Fibroblast of lung (primary cell): Measurements from ENCODE around the gene TRIM36. TPM values are rescaled to one million over a fixed set of nuclear protein-coding genes. Genes with fewer than 3 reads are reported as not detected.
A peak's percentile ranks its signal among the peaks of the same experiment; 100 is the strongest.

Source experiments
- DNase-seq, 2 donors: peaks; one replicate each; pipeline versions ENCODE4 v3.0.0 to v3.0.0-alpha.2; 2010; ENCODE audit warnings: low read depth in 2 of 2
- H2AFZ ChIP-seq: 2 replicates; pipeline ENCODE4 v1.5.1; 2012; ENCODE audit warnings: low read length, control low read depth, inconsistent platforms
- H3K27ac ChIP-seq: 2 replicates; pipeline ENCODE4 v1.5.1; 2011; ENCODE audit warnings: low read length, control low read depth; ENCODE audit not compliant: insufficient read depth
- H3K27me3 ChIP-seq: 2 replicates; pipeline ENCODE4 v1.5.1; 2011; ENCODE audit warnings: mild to moderate bottlenecking, low read length; ENCODE audit not compliant: control insufficient read depth, insufficient read depth
- H3K36me3 ChIP-seq: 2 replicates; pipeline ENCODE4 v1.5.1; 2011; ENCODE audit warnings: low read length; ENCODE audit not compliant: control insufficient read depth, insufficient read depth
- H3K4me1 ChIP-seq: 2 replicates; pipeline ENCODE4 v1.5.1; 2011; ENCODE audit warnings: low read length; ENCODE audit not compliant: control insufficient read depth, insufficient read depth; ENCODE audit errors: extremely low read depth
- H3K4me2 ChIP-seq: 2 replicates; pipeline ENCODE4 v1.5.1; 2011; ENCODE audit warnings: low read length, control low read depth; ENCODE audit not compliant: insufficient read depth; ENCODE audit errors: extremely low read depth
- H3K4me3 ChIP-seq, 4 experiments: fragments of 200-600 bp in 1 of 4; sonication (generic) in 1 of 4; replicated peaks in 1 of 4; 2 replicates each; pipeline ENCODE4 v1.5.1; 2011 to 2016; ENCODE audit warnings: low read length in 4 of 4, low read depth in 3 of 4, mild to moderate bottlenecking in 3 of 4, control low read depth in 2 of 4, inconsistent platforms in 1 of 4, mixed read lengths in 1 of 4; ENCODE audit not compliant: insufficient read depth in 1 of 4; ENCODE audit errors: control extremely low read depth in 1 of 4
- H3K79me2 ChIP-seq: 2 replicates; pipeline ENCODE4 v1.5.1; 2012; ENCODE audit warnings: mild to moderate bottlenecking, low read length, inconsistent platforms; ENCODE audit not compliant: control insufficient read depth, insufficient read depth
- H3K9ac ChIP-seq: 2 replicates; pipeline ENCODE4 v1.5.1; 2011; ENCODE audit warnings: mild to moderate bottlenecking, low read length, control low read depth; ENCODE audit not compliant: insufficient read depth
- H3K9me3 ChIP-seq: 2 replicates; pipeline ENCODE4 v1.5.1; 2012; ENCODE audit warnings: low read depth, low read length; ENCODE audit not compliant: control insufficient read depth, insufficient read depth
- H4K20me1 ChIP-seq: 2 replicates; pipeline ENCODE4 v1.5.1; 2011; ENCODE audit warnings: low read length; ENCODE audit not compliant: control insufficient read depth, insufficient read depth; ENCODE audit errors: extremely low read depth
- EZH2 ChIP-seq: IDR thresholded peaks from 2 replicates; pipeline ENCODE4 v1.5.1; 2012; ENCODE audit warnings: low read length, control low read depth, mild to moderate bottlenecking; ENCODE audit errors: missing control alignments
- polyA plus RNA-seq, 2 donors: library from polyadenylated mRNA; depleted of rRNA in 1 of 2; stranded (reverse) in 1 of 2; unstranded in 1 of 2; fragments of >200 nt; gene quantifications; 2 replicates each; pipeline ENCODE4 v1.2.1, GENCODE V29; 2011 to 2012; ENCODE audit warnings: missing spikeins in 1 of 2
- total RNA-seq: library from RNA; depleted of rRNA; stranded (reverse); fragments of >200 nt; gene quantifications from 2 replicates; pipeline ENCODE4 v1.2.1, GENCODE V29; 2014
- TF ChIP-seq, protein P1 (sequence below), 2 donors: IDR thresholded peaks in 1 of 2; conservative IDR thresholded peaks in 1 of 2; 1 replicate in 1 of 2; 2 replicates in 1 of 2; pipeline ENCODE4 v1.5.1; 2011 to 2012; ENCODE audit warnings: low read length in 2 of 2, control low read depth in 1 of 2, inconsistent platforms in 1 of 2, low read depth in 1 of 2, mild to moderate bottlenecking in 1 of 2

Gene TRIM36
- total and polyA plus RNA-seq, 2 donors (not counting 1 experiment from before 2014, with no cell fraction given): 0.12 to 0.33 TPM

GRCh38 chr5:115184770-115185169, 15.1 kb upstream of the TRIM36 start:
- no peaks in the 10 kb centered on the region for H3K4me1 ChIP-seq
- no peak overlapping the region for H3K9ac ChIP-seq
- TF ChIP-seq EZH2: no peak
- TF ChIP-seq, protein P1, sequence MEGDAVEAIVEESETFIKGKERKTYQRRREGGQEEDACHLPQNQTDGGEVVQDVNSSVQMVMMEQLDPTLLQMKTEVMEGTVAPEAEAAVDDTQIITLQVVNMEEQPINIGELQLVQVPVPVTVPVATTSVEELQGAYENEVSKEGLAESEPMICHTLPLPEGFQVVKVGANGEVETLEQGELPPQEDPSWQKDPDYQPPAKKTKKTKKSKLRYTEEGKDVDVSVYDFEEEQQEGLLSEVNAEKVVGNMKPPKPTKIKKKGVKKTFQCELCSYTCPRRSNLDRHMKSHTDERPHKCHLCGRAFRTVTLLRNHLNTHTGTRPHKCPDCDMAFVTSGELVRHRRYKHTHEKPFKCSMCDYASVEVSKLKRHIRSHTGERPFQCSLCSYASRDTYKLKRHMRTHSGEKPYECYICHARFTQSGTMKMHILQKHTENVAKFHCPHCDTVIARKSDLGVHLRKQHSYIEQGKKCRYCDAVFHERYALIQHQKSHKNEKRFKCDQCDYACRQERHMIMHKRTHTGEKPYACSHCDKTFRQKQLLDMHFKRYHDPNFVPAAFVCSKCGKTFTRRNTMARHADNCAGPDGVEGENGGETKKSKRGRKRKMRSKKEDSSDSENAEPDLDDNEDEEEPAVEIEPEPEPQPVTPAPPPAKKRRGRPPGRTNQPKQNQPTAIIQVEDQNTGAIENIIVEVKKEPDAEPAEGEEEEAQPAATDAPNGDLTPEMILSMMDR (conservative IDR thresholded peaks at IDR 0.05 in 1 of 2, IDR thresholded peaks at IDR 0.05 in 1 of 2; ENCODE audit: low read depth in 1 of 2, low read length in 2 of 2): no peak
- no peaks in the 10 kb centered on the region for H4K20me1 ChIP-seq
- H3K4me2 ChIP-seq: no peak overlapping the region
- no peak overlapping the region for H3K4me3 ChIP-seq
- H3K27me3 ChIP-seq: peaks cover 21% of the 10 kb centered on the region
- no peaks in the 10 kb centered on the region for H3K36me3 ChIP-seq
- peak in 1 of 2 donors; percentile 75 for DNase-seq
- no peak overlapping the region for H2AFZ ChIP-seq
- no peak overlapping the region for H3K27ac ChIP-seq
- no peaks in the 10 kb centered on the region for H3K79me2 ChIP-seq
- no peaks in the 10 kb centered on the region for H3K9me3 ChIP-seq

DNA sequence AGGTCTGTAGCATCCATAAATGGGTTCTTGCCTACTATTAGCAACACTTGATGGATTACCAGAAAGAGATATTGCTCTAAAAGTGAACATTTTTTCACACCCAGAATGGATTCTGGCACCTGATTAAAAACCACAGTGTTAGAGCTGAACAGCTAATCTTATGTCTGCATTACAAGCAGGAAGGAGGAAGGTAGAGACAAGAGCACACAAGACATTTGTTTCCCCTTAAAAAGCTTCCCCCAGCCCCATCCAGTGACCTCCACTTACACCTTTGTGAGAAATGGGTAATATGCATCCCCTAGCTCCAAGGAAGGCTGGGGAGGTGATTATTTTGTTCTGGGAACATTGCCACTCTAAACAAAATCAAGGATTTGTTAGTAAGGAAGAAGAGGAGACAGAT, 12.0 kb upstream of the TRIM36 start:
- H2AFZ ChIP-seq: no peak overlapping the region
- H3K4me1 ChIP-seq: peaks cover 4% of the 10 kb centered on the region
- no peaks in the 10 kb centered on the region for H3K36me3 ChIP-seq
- no peak overlapping the region for H3K27ac ChIP-seq
- no peak overlapping the region for H3K9ac ChIP-seq
- peaks cover 38% of the 10 kb centered on the region for H3K27me3 ChIP-seq
- no peak for DNase-seq
- H3K79me2 ChIP-seq: no peaks in the 10 kb centered on the region
- no peak overlapping the region for H3K4me2 ChIP-seq
- no peak for TF ChIP-seq EZH2
- TF ChIP-seq, protein P1 (conservative IDR thresholded peaks at IDR 0.05 in 1 of 2, IDR thresholded peaks at IDR 0.05 in 1 of 2; ENCODE audit: low read depth in 1 of 2, low read length in 2 of 2): no peak
- no peaks in the 10 kb centered on the region for H4K20me1 ChIP-seq
- H3K9me3 ChIP-seq: no peaks in the 10 kb centered on the region
- H3K4me3 ChIP-seq: no peak overlapping the region

GRCh38 chr5:115180165-115180709, 10.5 kb upstream of the TRIM36 start:
- H3K4me3 ChIP-seq: peak overlapping the region; percentile 53 to 61 (median 58)
- H3K79me2 ChIP-seq: no peaks in the 10 kb centered on the region
- H3K4me2 ChIP-seq: peak overlapping the region; percentile 94
- H3K9ac ChIP-seq: no peak overlapping the region
- H3K27ac ChIP-seq: no peak overlapping the region
- no peaks in the 10 kb centered on the region for H3K9me3 ChIP-seq
- DNase-seq: peak; percentile 19 to 25
- peaks cover 4% of the 10 kb centered on the region for H3K4me1 ChIP-seq
- peak overlapping the region; percentile 36 for H2AFZ ChIP-seq
- no peaks in the 10 kb centered on the region for H4K20me1 ChIP-seq
- no peak for TF ChIP-seq EZH2
- TF ChIP-seq, protein P1 (conservative IDR thresholded peaks at IDR 0.05 in 1 of 2, IDR thresholded peaks at IDR 0.05 in 1 of 2; ENCODE audit: low read depth in 1 of 2, low read length in 2 of 2): no peak
- no peaks in the 10 kb centered on the region for H3K36me3 ChIP-seq
- H3K27me3 ChIP-seq: peaks cover 38% of the 10 kb centered on the region
